HG03354 (cell line): ENCODE measurements around the gene OCEL1.
"Not testable (repeated sequence)": the region's sequence is repeated elsewhere in the genome, so short reads cannot be mapped to it uniquely, and the experiment has no call there.

Experiments used
- ATAC-seq: cut with Tn5 transposase; IDR thresholded peaks from one replicate; pipeline ENCODE4 v1.9.1; 2021; ENCODE audit warnings: mild to moderate bottlenecking; ENCODE audit not compliant: unreplicated experiment, poor library complexity, severe bottlenecking

OCEL1 gene

GRCh38 chr19:17226002-17226933 is at the start of gene OCEL1:
Gene OCEL1, plus strand, starts transcription at chr19:17226226. Its CDS starts 22 bp downstream, at chr19:17226248.
- ATAC-seq: peak; percentile 93

GRCh38 chr19:17178291-17178690 is 47.7 kb upstream of the OCEL1 start:
- no peak for ATAC-seq

GRCh38 chr19:17180997-17181702 is 44.9 kb upstream of the OCEL1 start:
- ATAC-seq: no peak

- no peak for ATAC-seq
Observed at GRCh38 chr19:17183271-17183761, 42.7 kb upstream of the OCEL1 start.

GRCh38 chr19:17183858-17184321 is 42.1 kb upstream of the OCEL1 start:
- no peak for ATAC-seq

GRCh38 chr19:17184371-17184841 is 41.6 kb upstream of the OCEL1 start:
- no peak for ATAC-seq

- ATAC-seq: no peak
Observed at GRCh38 chr19:17185590-17185989, 40.4 kb upstream of the OCEL1 start.

GRCh38 chr19:17191736-17192135 is 34.3 kb upstream of the OCEL1 start:
- not testable (repeated sequence) for ATAC-seq

GRCh38 chr19:17192751-17193150 is 33.3 kb upstream of the OCEL1 start:
- ATAC-seq: no peak

- ATAC-seq: no peak
Observed at GRCh38 chr19:17194608-17195007, 31.4 kb upstream of the OCEL1 start.

- ATAC-seq: no peak
Observed at GRCh38 chr19:17195106-17195505, 30.9 kb upstream of the OCEL1 start.

- no peak for ATAC-seq
Observed at GRCh38 chr19:17196610-17197009, 29.4 kb upstream of the OCEL1 start.

GRCh38 chr19:17197666-17198065 is 28.4 kb upstream of the OCEL1 start:
- ATAC-seq: no peak

GRCh38 chr19:17200408-17201079 is 25.5 kb upstream of the OCEL1 start:
- ATAC-seq: no peak

GRCh38 chr19:17202249-17202648 is 23.8 kb upstream of the OCEL1 start:
- no peak for ATAC-seq

- ATAC-seq: no peak
Observed at GRCh38 chr19:17202713-17203112, 23.3 kb upstream of the OCEL1 start.

- no peak for ATAC-seq
Observed at GRCh38 chr19:17205237-17206140, 20.5 kb upstream of the OCEL1 start.

- ATAC-seq: no peak
Observed at GRCh38 chr19:17206736-17207581, 19.1 kb upstream of the OCEL1 start.
